Keratinocyte (primary cell): ENCODE results near the gene PXYLP1.

ENCODE experiments used
- EZH2 ChIP-seq: IDR thresholded peaks from one replicate; pipeline ENCODE4 v1.6.1; 2012; ENCODE audit warnings: inconsistent platforms, mild to moderate bottlenecking, low read length, moderate library complexity
- TF ChIP-seq, protein P1 (sequence below), 3 experiments: IDR thresholded peaks in 1 of 3; conservative IDR thresholded peaks in 1 of 3; optimal IDR thresholded peaks in 1 of 3; 2 replicates in 2 of 3; 3 replicates in 1 of 3; pipeline versions ENCODE3 to v1.5.1; 2011; ENCODE audit warnings: low read length in 3 of 3, mild to moderate bottlenecking in 3 of 3, moderate library complexity in 2 of 3, control low read depth in 1 of 3, inconsistent platforms in 1 of 3; ENCODE audit not compliant: insufficient read depth in 2 of 3; ENCODE audit errors: extremely low read depth in 1 of 3

DNA sequence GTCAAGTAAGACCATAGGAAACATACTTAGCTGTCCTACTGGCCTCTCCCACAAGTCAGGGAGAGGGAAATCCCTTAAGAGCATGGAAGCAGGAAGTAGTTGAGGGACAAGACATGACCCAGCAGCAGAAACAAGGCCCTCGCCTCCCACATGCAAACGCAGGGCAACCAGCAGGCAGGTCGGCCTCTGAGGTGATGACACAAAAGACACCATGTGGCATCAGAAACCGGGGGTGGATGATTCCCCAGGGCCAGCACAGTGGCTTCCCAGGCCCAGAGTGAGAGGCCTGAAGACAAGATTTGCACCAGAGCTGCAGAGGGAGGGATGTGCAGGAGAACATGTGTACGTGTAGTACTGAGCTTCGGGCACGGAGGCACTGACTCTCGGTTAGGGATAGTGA, 26.3 kb downstream of the PXYLP1 start:
- TF ChIP-seq, protein P1, sequence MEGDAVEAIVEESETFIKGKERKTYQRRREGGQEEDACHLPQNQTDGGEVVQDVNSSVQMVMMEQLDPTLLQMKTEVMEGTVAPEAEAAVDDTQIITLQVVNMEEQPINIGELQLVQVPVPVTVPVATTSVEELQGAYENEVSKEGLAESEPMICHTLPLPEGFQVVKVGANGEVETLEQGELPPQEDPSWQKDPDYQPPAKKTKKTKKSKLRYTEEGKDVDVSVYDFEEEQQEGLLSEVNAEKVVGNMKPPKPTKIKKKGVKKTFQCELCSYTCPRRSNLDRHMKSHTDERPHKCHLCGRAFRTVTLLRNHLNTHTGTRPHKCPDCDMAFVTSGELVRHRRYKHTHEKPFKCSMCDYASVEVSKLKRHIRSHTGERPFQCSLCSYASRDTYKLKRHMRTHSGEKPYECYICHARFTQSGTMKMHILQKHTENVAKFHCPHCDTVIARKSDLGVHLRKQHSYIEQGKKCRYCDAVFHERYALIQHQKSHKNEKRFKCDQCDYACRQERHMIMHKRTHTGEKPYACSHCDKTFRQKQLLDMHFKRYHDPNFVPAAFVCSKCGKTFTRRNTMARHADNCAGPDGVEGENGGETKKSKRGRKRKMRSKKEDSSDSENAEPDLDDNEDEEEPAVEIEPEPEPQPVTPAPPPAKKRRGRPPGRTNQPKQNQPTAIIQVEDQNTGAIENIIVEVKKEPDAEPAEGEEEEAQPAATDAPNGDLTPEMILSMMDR (optimal IDR thresholded peaks at IDR 0.05 in 1 of 3, IDR thresholded peaks at IDR 0.05 in 1 of 3, conservative IDR thresholded peaks at IDR 0.05 in 1 of 3; ENCODE audit: extremely low read depth in 1 of 3, insufficient read depth in 2 of 3, low read length in 3 of 3) = no peak
- TF ChIP-seq EZH2 = no peak
